Stimulated activated CD8-positive, alpha-beta memory T cell treated with anti-CD3 and anti-CD28 coated beads, Interleukin-12 subunit alpha, Interleukin-12 subunit beta, amount 100 ng/mL, for 24 hours (primary cell): ENCODE measurements around the gene SMIM13.

Experiments
- DNase-seq: peaks from one replicate; pipeline ENCODE4 v3.0.0-alpha.2; 2020; ENCODE audit errors: extremely low read depth

Gene SMIM13

GRCh38 chr6:11093626-11094410 lies at the start of gene SMIM13:
TSS of gene SMIM13 (plus strand) at chr6:11093834. CDS start at chr6:11094314, 480 bp downstream.
- peak; percentile 89 for DNase-seq

DNA sequence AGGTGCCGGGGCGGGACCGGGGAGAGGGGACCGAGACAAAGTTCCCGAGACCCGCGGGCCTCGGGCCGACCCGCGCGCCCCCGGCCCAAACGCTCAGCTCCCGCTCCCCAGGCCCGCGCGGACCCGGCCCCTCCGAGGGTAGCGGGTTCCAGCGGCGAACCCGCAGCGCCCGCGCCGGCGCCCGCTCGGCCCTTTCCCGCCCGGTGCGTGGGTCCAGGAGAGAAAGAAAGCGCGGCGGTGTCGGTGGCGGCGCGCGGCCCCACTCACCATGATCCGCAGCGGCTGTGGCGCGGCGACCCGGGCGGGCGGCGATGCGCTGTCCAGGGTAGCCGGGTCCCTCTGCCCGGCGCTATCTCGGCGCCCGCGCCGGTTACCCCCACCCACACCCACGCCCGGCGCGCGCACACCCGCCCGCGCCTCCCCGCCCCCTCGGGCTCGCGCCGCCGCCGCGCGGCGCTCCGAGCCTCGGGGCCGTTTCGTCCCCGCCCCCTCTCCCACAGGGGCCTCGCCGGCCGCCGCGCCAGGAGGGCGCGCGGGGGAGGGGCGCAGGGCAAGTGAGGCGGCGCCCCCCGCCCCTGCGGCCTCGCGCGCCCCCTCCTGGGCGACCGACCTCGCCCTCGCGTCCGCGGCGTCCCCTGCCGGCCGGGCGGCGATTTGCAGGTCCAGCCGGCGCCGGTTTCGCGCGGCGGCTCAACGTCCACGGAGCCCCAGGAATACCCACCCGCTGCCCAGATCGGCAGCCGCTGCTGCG lies 49.5 kb upstream of the SMIM13 start, which contains the start of gene ELOVL2:
Gene ELOVL2 (minus strand): TSS at position 345 of the 751 bp plus-strand sequence. CDS start 75 bp downstream, at position 270.
- DNase-seq, result no peak

- DNase-seq, result no peak
Measured at GRCh38 chr6:11044712-11045167, 48.9 kb upstream of the SMIM13 start.

- DNase-seq, result no peak
Measured at GRCh38 chr6:11050731-11051130, 42.9 kb upstream of the SMIM13 start.

DNA sequence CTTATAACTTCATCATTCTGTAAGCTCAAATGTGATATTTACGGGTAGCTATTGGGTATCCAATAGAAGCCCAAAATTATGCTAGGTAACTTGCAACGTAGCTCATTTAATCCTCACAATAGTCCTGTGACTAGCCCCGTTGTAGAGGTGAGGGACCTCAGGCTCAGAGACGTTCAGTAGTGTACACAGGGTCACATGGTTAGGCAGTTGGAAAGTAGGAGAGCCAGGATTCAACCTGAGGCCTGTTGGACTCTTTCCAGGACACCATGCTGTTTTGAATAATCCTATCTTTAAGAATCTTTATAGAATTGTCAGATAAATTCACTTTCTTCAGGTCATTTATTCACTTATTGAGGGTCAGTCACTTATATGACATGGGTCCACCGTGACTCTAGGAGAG lies 40.3 kb upstream of the SMIM13 start:
- no peak for DNase-seq

DNA sequence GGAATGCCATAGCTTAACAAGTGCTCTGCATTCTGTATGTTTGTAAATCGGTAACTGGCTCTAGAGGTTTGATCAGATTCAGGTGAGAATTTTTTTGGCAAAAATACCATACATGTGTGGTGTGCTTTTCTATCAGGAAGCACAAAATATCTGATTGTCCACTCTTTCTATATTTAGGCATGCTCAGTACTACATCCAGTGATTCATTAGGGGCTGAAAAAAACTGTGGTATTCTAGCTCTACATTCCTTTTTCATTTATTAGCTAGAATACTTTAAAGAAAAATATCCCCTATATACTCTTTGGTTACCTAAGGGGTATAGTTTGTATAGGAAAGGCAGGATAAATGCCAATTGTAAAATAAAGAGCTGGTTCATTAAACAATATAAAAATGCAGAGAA lies 38.9 kb upstream of the SMIM13 start:
- DNase-seq, result no peak

DNA sequence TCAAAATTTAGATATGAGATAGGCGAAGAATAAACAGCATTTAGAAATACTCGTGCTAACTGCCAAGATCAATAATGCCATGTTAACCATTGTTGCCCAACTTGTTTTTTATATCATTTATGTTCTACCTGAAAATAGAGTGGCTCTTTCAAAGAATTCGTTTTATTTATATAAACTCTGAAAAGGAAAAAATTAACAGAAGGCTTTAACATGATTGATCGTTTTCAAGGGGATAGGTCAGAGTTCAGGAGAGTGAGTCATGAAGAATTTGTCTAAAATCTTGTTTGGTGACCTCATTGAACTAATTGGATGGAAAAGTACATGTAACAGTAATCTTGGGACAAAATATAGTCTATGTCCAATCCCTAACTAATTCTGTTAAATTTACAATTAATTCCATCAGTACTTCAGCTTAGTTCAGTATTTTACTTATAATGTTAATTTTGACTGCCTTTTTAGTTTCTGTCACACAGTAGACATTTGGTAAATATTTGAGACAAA lies 38.5 kb upstream of the SMIM13 start:
- no peak for DNase-seq

- DNase-seq, result no peak
Measured at GRCh38 chr6:11056871-11057270, 36.8 kb upstream of the SMIM13 start.

DNA sequence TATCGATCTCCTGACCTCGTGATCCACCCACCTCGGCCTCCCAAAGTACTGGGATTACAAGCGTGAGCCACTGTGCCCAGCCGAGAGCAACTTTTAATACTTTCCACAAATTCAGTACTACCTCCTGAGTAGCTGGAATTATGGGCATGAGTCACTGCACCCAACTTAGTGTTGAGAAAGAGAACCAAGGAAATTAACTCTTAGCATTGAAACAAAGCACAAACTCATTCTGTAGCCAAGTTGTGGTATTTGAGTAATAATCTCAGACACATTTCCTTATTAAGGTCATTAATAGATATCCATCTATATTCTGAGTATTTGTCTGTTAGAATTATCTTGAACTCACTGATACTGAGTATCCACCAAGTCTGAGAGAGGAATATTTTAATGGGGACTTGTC lies 35.2 kb upstream of the SMIM13 start:
- no peak for DNase-seq

DNA sequence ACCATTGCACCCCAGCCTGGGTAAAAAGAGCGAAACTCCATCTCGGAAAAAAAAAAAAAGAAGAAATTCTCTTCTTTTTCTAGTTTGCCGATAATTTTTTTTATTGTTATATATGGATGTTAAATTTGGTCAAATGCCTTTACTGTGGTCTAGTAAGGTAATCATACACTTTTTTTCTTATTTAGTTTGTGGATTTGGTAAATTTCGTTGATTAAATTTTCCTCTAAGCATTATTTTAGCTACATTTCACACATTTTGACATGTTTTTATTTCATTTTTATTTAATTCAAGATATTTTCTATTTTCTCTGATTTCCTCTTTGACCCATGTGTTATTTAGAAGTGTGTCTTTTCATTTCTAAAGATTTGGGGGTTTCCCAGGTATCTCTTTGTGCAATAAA lies 31.6 kb upstream of the SMIM13 start:
- no peak for DNase-seq

DNA sequence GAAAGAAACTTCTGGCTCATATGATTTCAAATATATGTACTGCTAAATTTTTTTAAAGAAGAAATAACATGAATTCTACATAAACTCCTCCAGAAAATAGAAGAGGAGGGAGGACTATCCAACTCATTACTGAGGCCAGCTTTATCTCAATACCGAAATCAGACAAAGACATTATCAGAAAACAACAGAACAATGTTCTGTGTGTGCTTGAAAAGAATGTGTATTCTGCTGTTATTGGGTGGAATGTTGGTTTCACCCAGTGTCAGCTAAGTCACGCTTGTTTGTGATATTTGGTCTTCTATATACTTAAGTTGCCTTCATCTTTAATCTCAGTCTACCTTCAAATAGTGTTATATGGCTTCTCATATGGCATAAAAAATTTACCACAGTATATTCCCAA lies 30.9 kb upstream of the SMIM13 start:
- no peak for DNase-seq

- DNase-seq, result no peak
Measured at GRCh38 chr6:11064836-11065235, 28.8 kb upstream of the SMIM13 start.

DNA sequence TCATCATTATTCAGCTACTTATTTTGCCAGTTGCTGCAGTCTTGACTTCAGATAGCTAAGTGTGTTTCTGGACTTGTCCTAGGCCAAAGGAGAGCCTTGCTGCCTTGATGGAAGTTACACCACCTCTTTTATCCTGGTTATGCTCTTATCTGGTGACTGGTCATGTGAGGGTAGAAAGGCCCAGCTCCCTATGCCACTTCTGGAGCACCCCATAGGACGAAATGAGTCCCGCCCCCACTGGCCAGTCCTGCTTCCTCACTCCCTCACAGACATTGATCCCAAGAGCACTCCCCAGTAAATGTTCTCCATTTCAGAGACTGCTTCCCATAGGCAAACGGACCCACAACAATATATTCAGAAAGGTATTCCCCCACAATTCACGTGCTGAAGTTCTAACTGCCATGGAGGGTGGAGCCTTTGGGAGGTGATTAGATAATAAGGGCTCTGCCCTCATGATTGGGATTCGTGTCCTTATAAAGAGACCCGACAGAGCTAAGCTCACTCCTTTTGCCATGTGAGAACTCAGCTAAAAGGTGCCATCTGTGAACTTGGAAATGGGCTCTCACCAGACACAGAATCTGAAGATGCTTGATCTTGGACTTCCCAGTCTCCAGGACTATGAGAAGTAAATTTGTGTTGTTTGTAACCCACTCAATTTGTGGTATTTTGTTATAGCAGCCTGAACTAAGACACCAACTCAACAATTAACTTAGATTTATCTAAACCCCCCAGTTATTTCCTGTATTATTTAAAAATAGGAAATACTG lies 28.0 kb upstream of the SMIM13 start:
- DNase-seq, result no peak

DNA sequence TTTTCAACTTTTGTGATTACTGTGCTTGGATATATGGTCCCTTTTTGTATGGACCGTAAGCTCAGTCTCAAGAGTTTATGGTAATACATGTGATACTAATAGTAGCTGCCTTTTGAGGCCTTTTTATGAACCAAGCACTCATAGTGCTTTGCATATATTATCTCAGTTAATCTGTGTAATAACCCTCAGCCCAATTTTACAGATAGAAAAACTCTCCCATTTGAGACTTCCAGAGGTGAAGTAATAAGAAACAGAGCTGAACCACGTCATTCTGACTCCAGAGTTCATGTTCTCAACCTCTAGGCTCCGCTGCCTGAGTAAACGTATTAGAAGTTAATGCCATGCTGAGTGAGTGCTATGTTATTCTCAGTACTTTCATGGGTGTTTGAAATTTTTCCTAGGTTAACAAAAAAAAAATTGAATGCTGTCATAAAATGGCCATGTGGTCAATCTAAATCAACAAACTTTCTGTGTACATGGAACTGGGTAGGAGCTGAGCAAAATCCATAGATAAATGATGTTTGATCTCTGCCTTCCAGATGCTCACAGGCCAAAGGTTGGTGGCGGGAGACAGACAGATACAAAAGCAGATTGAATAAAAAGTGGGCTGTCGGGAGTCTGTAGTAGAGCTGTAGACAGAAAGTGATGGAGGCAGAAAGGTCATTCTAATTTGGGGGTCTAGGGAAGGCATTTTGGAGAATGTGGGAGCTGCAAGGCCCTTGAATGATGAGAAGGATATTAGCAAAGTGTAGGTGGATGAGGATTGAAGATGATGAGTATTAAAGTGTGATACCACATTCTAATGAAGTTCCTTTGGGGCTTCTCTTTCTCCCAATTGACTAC lies 26.9 kb upstream of the SMIM13 start:
- no peak for DNase-seq

DNA sequence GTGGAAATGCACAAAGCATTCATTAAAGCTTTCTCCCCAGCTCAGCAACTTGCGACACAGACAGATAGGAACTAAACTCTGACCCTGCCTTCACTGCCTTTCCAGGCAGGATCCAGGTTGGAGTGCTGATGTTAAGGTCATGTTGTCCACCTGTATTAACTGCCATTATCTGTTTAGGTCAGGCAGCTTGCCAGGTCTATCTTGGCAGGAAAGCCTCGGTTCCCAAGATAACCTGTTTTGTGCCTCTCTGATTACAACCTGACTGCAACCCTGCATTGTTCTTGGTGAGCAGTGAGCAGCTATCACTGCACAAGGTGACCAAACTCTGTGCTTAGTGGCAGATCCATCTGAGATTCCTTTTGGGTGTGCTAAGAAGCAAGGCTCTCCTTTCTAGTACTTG lies 26.3 kb upstream of the SMIM13 start:
- no peak for DNase-seq

DNA sequence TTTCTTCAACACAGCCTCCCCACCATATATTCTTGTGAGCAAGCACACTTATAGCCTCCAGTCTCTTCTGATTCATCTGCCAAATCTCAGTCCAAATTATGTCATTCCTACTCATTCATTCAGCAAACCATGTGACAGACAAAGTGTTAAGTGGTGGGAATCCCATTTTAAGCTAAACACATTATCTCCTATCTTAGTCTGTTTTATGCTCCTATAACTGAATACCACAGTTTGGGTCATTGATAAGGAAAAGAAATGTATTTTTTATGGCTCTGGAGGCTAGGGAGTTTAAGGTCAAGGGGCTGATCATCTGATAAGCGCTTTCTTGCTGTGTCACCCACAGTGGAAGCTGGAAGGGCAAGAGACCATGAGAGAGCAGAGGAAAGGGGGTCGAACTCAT lies 23.9 kb upstream of the SMIM13 start:
- DNase-seq, result no peak

DNA sequence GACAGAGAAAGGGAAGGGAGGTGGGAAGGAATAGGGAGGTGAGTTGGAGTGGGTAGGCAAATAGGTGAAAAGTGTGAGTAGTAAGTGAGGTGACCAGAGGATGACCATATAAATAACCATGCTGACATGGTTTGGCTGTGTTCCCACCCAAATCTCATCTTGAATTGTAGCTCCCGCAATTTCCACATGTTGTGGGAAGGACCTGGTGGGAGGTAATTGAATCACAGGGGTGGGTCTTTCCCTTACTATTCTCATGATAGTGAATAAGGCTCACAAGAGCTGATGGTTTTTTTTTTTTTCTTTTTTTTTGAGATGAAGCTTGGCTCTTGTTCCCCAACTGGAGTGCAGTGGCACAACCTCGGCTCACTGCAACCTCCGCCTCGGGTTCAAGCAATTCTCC lies 21.5 kb upstream of the SMIM13 start:
- no peak for DNase-seq

DNA sequence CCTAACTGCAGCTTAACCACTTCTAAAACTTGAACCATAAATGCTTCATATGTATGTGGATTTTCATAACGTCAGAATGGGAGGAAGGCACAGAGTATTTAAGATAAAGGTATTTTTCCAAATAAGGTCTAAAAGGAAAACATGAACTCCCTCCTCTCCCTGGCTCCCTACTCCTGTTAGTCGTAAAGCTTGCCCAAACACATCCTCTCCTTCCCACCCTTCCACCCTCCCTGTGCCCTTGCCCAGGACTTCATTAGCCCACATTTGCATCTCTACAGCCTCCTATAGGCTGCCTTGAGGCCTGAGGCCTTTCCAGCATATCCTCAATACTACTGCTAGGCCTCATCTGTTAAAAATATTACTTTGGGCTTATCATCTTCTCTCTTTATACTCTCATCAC lies 17.1 kb upstream of the SMIM13 start:
- no peak for DNase-seq

DNA sequence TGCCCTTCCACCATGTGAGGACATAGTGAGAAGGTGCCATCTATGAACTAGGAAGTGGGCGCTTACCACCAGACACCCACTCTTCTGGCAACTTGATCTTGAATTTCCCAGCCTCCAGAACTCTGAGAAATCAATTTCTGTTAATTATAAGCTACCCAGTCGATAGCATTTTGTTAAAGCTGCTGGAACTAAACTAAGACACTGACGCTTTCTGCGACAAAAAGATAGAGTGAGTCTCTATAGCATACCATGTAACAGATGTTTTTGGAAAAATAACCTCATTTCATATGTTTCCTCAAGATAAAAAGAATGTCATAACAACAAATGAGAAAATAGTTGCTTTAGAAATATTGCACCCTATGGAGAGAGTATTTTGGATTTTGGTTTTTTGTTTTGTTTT lies 15.4 kb upstream of the SMIM13 start:
- DNase-seq, result no peak

GRCh38 chr6:11080296-11080695 lies 13.3 kb upstream of the SMIM13 start:
- DNase-seq, result no peak

GRCh38 chr6:11083491-11083890 lies 10.1 kb upstream of the SMIM13 start:
- no peak for DNase-seq
